ENCODE measurements around the gene MICAL3.

MICAL3 gene

GRCh38 chr22:17738386-17739128 is 285.8 kb downstream of the MICAL3 start:
- no peak for DNase-seq

All from activated CD4-positive, CD25-positive, alpha-beta regulatory T cell treated with anti-CD3 and anti-CD28 coated beads, Interleukin-2, amount 50 U/mL, for 72 hours (primary cell).